ENCODE measurements around the gene KCNIP3.

DNA sequence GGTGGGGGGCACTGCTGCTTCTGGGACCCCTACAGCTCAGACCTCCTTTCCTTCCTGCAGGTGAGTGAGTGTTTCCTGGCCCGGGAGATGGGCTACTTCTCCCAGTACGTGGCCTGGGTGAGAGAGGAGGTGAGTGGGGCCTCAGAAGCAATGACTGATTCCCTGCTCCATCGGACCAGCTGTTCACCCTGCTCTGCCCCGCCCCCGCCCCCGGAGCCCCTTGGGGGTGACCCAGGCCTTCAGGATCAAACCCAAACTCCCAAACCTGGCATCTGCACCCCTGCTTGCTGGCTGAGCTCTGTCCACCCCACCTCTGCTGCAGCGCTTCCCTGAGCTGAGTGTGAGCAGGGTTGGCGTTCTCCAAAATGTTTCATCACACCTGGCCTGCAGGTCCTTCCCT is 9.8 kb upstream of the KCNIP3 start:
- TF ChIP-seq, protein P1, sequence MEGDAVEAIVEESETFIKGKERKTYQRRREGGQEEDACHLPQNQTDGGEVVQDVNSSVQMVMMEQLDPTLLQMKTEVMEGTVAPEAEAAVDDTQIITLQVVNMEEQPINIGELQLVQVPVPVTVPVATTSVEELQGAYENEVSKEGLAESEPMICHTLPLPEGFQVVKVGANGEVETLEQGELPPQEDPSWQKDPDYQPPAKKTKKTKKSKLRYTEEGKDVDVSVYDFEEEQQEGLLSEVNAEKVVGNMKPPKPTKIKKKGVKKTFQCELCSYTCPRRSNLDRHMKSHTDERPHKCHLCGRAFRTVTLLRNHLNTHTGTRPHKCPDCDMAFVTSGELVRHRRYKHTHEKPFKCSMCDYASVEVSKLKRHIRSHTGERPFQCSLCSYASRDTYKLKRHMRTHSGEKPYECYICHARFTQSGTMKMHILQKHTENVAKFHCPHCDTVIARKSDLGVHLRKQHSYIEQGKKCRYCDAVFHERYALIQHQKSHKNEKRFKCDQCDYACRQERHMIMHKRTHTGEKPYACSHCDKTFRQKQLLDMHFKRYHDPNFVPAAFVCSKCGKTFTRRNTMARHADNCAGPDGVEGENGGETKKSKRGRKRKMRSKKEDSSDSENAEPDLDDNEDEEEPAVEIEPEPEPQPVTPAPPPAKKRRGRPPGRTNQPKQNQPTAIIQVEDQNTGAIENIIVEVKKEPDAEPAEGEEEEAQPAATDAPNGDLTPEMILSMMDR (IDR thresholded peaks at IDR 0.05), result no peak
- no peak for TF ChIP-seq POLR2A (IDR thresholded peaks at IDR 0.05)

Measured in esophagus squamous epithelium (tissue), 4 donors.